Epidermal melanocyte (primary cell): ENCODE data around the gene HLA-DQA1.
"Not testable (repeated sequence)": the region's sequence is repeated elsewhere in the genome, so short reads cannot be mapped to it uniquely, and the experiment has no call there.

ENCODE experiments used
- DNase-seq: peaks from one replicate; pipeline ENCODE4 v3.0.0; 2011; ENCODE audit warnings: low spot score; ENCODE audit not compliant: insufficient read length

Gene HLA-DQA1

GRCh38 chr6:32622545-32623401 is 14.4 kb upstream of the HLA-DQA1 start:
- DNase-seq = no peak

DNA sequence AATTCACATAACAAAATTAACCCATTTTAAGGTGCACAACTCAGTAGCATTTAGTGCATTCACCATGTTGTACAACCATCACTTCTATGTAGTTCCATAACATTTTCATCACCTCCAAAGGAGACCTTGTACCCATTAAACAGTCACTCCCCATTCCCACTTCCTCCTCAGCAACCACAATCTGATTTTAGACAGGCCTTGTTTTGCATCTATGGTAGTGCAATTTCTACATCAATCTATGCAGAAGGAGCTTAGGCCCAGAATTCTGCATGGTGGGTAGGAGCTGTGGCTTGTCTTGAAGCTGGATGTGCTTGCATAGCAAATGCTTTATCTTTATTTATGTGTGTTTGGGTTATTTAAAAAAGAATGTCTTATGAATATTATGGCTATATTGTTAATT is 13.5 kb upstream of the HLA-DQA1 start:
- DNase-seq = no peak

DNA sequence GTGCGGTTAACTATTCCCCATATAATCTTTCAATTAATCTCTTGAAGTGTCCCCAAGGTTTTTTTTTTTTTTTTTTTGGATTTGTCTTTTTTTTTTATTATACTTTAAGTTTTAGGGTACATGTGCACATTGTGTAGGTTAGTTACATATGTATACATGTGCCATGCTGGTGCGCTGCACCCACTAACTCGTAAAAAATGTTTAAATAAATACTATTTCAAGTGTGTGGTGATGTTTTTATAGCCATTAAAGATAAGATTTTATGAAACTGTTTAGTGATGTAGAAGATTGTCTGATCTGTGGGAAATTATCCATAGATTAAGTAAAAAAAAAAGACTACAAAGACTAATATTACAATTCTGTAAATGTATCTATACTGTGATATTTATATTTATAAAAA is 12.6 kb upstream of the HLA-DQA1 start:
- no peak for DNase-seq

GRCh38 chr6:32625137-32625536 is 12.1 kb upstream of the HLA-DQA1 start:
- DNase-seq = no peak

DNA sequence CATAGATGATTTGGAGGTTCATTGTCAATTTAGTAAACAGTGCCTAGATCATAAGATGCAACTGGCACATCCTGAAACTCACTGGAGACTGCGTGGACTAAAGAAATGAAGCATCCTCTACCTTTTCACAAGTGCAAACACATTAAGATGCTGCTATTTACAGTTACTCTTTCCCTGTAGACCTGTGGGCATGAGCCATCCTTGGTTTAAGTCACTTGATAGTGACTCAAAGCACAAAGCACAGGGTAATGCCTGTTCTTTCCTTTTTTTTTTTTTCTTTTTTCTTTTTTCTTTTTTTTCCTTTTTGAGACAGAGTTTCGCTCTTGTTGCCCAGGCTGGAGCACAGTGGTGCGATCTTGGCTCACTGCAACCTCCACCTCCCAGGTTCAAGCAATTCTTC is 10.0 kb upstream of the HLA-DQA1 start:
- no peak for DNase-seq

GRCh38 chr6:32627831-32628230 is 9.4 kb upstream of the HLA-DQA1 start:
- DNase-seq = no peak

DNA sequence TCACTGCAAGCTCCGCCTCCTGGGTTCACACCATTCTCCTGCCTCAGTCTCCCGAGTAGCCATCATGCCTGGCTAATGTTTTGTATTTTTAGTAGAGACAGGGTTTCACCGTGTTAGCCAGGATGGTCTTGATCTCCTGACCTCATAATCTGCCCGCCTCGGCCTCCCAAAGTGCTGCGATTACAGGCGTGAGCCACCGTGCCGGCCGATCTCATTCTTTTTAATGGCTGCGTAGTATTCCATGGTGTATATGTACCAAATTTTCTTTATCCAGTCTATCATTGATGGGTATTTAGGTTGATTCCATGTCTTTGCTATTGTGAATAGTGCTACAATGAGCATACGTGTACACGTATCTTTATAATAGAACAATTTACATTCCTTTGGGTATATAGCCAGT is 7.4 kb upstream of the HLA-DQA1 start:
- not testable (repeated sequence) for DNase-seq

- DNase-seq = no peak
Observed at GRCh38 chr6:32635526-32636123, 1.6 kb upstream of the HLA-DQA1 start.

DNA sequence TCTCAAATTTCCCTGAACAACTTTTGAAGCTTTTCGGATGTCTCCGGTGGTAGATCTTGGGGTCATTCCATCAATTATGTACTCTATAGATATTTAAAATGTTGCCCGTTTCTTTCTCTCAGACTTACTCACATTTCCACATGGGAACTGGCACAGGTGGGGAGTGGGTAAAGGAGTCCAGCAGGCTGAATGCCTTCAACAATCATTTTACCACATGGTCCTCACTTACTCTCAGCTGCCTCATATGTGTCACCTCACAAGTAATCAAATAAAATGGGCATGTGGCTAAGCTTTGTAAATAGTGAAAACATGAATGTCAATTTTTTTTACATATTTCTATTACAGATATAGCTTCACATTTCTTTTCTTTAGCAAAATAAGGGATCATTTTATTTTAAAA is 677 bp downstream of the HLA-DQA1 start:
- DNase-seq = no peak

DNA sequence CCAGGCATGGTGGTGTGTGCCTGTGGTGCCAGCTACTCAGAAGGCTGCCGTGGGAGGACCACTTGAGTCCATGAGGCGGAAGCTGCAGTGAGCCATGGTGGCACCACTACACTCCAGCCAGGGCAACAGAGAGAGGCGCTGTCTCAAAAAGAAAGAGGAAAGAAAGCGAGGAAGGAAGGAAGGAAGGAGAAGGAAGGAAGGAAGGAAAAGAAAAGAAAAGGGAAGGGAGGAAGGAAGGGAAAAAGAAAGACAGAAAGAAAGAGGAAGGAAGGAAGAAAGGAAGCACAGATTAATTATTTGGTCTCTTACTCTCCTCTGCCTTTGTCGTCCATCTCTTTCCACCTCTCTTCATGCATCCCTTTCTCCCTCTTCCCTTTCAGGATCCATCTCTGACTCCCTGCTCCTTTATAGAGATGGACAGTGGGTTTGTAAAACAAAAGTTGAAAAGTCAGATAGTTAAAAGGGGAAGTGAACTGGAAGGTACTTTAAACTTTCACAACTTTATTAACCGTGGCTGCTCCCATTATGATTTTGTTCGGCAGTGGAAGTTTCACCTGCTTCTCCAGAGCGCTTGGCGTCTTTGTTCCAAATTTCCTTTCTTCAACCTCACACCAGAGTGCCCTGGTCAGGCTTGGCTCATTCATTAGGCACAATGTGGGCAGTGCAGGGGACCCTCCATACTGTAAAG is 1.5 kb downstream of the HLA-DQA1 start:
- DNase-seq = no peak

DNA sequence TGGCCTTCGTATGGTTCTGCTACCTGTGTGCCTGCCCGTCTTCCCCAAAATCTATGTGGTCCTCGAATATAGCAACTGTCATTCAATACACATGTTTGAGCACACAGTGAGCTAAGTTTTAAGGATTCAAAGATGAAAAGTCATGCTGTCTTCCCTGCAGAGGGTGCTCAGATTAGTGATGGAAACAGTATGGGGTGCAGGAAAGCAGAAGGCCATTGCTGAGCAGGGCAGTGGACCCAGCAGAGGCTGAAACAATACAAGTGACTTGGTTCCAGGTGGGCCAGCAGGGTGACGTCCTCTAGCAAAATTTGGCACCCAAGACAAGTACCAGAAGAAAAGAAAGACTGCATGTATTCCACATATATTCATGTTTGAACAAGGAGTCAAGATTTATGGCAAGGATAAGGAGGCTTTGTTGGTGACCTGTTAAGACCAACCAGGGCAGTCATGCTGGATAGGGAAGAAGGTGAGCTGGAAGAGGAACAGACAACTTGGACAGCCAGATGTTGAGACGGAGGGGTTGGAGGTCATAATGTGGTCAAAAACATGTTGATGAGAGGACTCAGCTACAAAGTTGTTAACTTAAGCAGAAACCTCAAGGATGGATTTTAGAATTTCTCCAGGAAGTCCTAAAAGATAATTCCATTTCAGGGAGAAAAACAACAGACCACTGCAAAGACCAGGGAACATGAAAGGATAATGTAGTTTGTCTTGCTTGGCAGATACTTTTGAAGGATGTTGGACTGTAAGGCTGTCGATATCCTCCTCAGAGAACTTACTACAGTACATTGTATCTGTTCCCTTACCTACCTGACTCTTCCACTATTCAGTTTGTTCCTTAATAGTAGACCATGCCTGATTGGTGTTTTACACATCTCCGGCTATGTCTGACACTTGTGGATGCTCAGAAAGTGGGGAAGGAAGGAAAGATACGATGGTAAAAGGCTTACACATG is 2.5 kb downstream of the HLA-DQA1 start:
- DNase-seq = no peak

GRCh38 chr6:32641122-32641521 is 3.9 kb downstream of the HLA-DQA1 start:
- no peak for DNase-seq

GRCh38 chr6:32641785-32642719 is 4.8 kb downstream of the HLA-DQA1 start:
- DNase-seq = not testable (repeated sequence)

DNA sequence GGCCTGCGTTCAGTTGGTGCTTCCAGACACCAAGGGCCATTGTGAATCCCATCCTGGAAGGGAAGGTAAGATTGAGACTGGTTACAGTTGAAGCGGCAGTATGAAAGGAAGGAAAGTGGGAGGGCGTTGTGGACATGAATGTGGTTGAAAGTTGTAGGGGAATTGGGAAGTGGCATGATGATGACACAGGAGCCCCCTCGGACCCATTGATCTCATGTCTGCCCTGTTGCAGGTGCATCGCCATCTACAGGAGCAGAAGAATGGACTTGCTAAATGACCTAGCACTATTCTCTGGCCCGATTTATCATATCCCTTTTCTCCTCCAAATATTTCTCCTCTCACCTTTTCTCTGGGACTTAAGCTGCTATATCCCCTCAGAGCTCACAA is 5.5 kb downstream of the HLA-DQA1 start:
- no peak for DNase-seq

DNA sequence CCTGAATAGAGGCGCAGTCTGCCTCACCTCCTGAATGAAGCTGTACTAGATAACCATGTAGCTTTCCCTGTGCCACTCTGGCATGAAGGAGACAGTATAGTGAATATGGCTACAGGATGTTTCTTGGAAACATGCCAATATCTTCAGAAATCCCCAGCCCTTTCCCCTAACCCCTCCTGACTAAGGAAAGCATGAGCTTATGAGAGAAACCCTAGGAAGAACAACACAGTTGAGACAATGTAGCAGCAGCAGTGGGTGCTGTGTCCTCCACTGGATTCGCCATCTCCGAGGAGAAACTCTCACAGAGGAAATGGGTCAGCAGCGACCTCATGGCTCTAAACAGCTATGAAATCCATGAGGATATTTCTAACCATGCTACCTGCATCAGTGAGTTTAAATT is 6.7 kb downstream of the HLA-DQA1 start:
- no peak for DNase-seq

GRCh38 chr6:32645047-32645703 is 8.0 kb downstream of the HLA-DQA1 start:
- DNase-seq = no peak

GRCh38 chr6:32655203-32655710 is 18.1 kb downstream of the HLA-DQA1 start:
- no peak for DNase-seq

- not testable (repeated sequence) for DNase-seq
Observed at GRCh38 chr6:32657329-32657728, 20.1 kb downstream of the HLA-DQA1 start.

- not testable (repeated sequence) for DNase-seq
Observed at GRCh38 chr6:32657819-32658218, 20.6 kb downstream of the HLA-DQA1 start.
